Measurements from ENCODE around the gene MS4A7.
A peak's percentile ranks its signal among the peaks of the same experiment; 100 is the strongest.

Gene MS4A7

GRCh38 chr11:60378354-60378753, at the start of gene MS4A7:
Gene MS4A7 (plus strand): TSS chr11:60378532. CDS start chr11:60383142, 4,610 bp downstream.
- peaks cover 19% of the 10 kb centered on the region for H3K4me1 ChIP-seq (ENCODE audit: insufficient read depth, low read length, severe bottlenecking)
- no peak within 1 kb of the TSS for H3K4me3 ChIP-seq (ENCODE audit: low read depth, low read length, poor library complexity, severe bottlenecking)

GRCh38 chr11:60332846-60333245, 45.5 kb upstream of the MS4A7 start:
- Histone ChIP-seq H2AFZ (ENCODE audit: low read length) (no peak overlapping the region), H3K9me3 (ENCODE audit: low read length) (no peaks in the 10 kb centered on the region), H3K4me2 (ENCODE audit: low read length) (no peak overlapping the region), H4K20me1 (ENCODE audit: insufficient read depth, low read length) (no peaks in the 10 kb centered on the region), H3K36me3 (ENCODE audit: insufficient read depth, low read length) (no peaks in the 10 kb centered on the region), H3K27ac (ENCODE audit: low read depth, low read length, poor library complexity, severe bottlenecking) (no peak overlapping the region), H3K27me3 (ENCODE audit: insufficient read depth, low read length) (no peaks in the 10 kb centered on the region), H3K9ac (ENCODE audit: low read length) (no peak overlapping the region), H3K79me2 (ENCODE audit: insufficient read depth, low read length) (no peaks in the 10 kb centered on the region), H3F3A (ENCODE audit: insufficient read depth, low read length) (no peaks in the 10 kb centered on the region), H3K4me3 (ENCODE audit: low read depth, low read length, poor library complexity, severe bottlenecking) (no peak overlapping the region), H3K4me1 (ENCODE audit: insufficient read depth, low read length, severe bottlenecking) (no peaks in the 10 kb centered on the region), H3K9me2 (ENCODE audit: low read depth, low read length) (no peaks in the 10 kb centered on the region)
- TF ChIP-seq, protein P1, sequence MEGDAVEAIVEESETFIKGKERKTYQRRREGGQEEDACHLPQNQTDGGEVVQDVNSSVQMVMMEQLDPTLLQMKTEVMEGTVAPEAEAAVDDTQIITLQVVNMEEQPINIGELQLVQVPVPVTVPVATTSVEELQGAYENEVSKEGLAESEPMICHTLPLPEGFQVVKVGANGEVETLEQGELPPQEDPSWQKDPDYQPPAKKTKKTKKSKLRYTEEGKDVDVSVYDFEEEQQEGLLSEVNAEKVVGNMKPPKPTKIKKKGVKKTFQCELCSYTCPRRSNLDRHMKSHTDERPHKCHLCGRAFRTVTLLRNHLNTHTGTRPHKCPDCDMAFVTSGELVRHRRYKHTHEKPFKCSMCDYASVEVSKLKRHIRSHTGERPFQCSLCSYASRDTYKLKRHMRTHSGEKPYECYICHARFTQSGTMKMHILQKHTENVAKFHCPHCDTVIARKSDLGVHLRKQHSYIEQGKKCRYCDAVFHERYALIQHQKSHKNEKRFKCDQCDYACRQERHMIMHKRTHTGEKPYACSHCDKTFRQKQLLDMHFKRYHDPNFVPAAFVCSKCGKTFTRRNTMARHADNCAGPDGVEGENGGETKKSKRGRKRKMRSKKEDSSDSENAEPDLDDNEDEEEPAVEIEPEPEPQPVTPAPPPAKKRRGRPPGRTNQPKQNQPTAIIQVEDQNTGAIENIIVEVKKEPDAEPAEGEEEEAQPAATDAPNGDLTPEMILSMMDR (IDR thresholded peaks at IDR 0.05; ENCODE audit: low read length): no peak
- no peak for TF ChIP-seq EZH2 (IDR thresholded peaks at IDR 0.05; ENCODE audit: borderline replicate concordance, low read length)

More at GRCh38 chr11:60378354-60378753, at the start of gene MS4A7:
- Histone ChIP-seq H3K79me2 (ENCODE audit: insufficient read depth, low read length) (no peaks in the 10 kb centered on the region), H3K4me2 (ENCODE audit: low read length) (peak within 1 kb of the TSS; percentile 44; the same call in 1 of the 2 replicates), H3F3A (ENCODE audit: insufficient read depth, low read length) (no peaks in the 10 kb centered on the region), H3K36me3 (ENCODE audit: insufficient read depth, low read length) (no peaks in the 10 kb centered on the region), H3K9me2 (ENCODE audit: low read depth, low read length) (no peaks in the 10 kb centered on the region), H3K27me3 (ENCODE audit: insufficient read depth, low read length) (no peaks in the 10 kb centered on the region), H4K20me1 (ENCODE audit: insufficient read depth, low read length) (no peaks in the 10 kb centered on the region), H2AFZ (ENCODE audit: low read length) (no peak within 1 kb of the TSS), H3K27ac (ENCODE audit: low read depth, low read length, poor library complexity, severe bottlenecking) (no peak within 1 kb of the TSS), H3K9me3 (ENCODE audit: low read length) (no peaks in the 10 kb centered on the region), H3K9ac (ENCODE audit: low read length) (no peak within 1 kb of the TSS)
- TF ChIP-seq EZH2 (IDR thresholded peaks at IDR 0.05; ENCODE audit: borderline replicate concordance, low read length): no peak
- TF ChIP-seq, protein P1 (IDR thresholded peaks at IDR 0.05; ENCODE audit: low read length): no peak

- no peak overlapping the region for H2AFZ ChIP-seq (ENCODE audit: low read length)
- H3K27ac ChIP-seq (ENCODE audit: low read depth, low read length, poor library complexity, severe bottlenecking): no peak overlapping the region
- no peaks in the 10 kb centered on the region for H3K27me3 ChIP-seq (ENCODE audit: insufficient read depth, low read length)
- H3K4me1 ChIP-seq (ENCODE audit: insufficient read depth, low read length, severe bottlenecking): no peaks in the 10 kb centered on the region
- TF ChIP-seq, protein P1 (IDR thresholded peaks at IDR 0.05; ENCODE audit: low read length): peak; percentile 77
- no peak for TF ChIP-seq EZH2 (IDR thresholded peaks at IDR 0.05; ENCODE audit: borderline replicate concordance, low read length)
- no peaks in the 10 kb centered on the region for H3K79me2 ChIP-seq (ENCODE audit: insufficient read depth, low read length)
- H3K9me3 ChIP-seq (ENCODE audit: low read length): no peaks in the 10 kb centered on the region
- H4K20me1 ChIP-seq (ENCODE audit: insufficient read depth, low read length): no peaks in the 10 kb centered on the region
- no peak overlapping the region for H3K9ac ChIP-seq (ENCODE audit: low read length)
- H3K4me2 ChIP-seq (ENCODE audit: low read length): 0 out of 2 replicates have a peak overlapping the region, but pooled peaks have one; percentile 17
- no peak overlapping the region for H3K4me3 ChIP-seq (ENCODE audit: low read depth, low read length, poor library complexity, severe bottlenecking)
- H3F3A ChIP-seq (ENCODE audit: insufficient read depth, low read length): no peaks in the 10 kb centered on the region
- no peaks in the 10 kb centered on the region for H3K9me2 ChIP-seq (ENCODE audit: low read depth, low read length)
- no peaks in the 10 kb centered on the region for H3K36me3 ChIP-seq (ENCODE audit: insufficient read depth, low read length)
Measured at GRCh38 chr11:60334005-60334620, 44.2 kb upstream of the MS4A7 start.

Measured in OCI-LY1 (cell line).